ENCODE results near the gene CCDC149.
"Not testable (repeated sequence)": the region's sequence is repeated elsewhere in the genome, so short reads cannot be mapped to it uniquely, and the experiment has no call there.

CCDC149 gene

DNA sequence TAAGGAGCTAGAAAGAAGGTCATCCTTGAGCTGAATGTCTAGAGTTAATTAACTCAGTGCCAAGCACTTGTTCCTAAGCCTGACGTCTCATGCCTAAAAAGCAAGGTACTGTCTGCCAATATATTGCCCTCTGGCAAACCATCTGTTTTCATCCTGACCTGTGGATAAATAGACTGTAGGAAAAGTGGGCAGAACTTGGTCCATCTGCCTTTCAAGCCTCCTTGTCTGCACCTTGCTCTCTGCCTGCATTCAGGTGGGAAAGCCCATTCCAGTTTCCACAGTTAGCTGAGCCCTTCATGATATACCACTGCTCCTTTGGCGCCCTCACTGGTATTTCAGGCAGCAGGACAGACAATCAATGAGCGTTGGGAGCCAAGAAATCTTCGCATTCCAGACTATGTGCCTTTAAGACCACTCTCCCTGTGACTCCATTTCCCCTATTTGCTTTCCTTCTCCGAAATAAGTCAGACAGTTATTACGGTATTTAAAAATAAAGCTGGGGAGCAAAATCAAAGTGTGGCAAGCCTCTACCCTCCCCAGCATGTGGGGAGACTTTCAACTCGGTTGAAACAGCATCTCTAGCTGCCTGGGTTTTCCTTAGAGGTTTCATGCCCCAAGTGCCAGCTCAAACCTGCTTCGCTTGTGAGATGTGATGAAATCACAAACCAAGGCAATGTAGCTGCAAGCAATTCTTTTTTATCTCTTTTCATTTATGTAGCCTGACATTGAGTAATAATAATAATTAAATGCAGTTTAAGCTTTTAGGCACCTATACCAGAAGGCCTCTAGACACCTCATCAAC, 2.5 kb upstream of the CCDC149 start:
- DNase-seq (ENCODE audit: low spot score): no peak

DNA sequence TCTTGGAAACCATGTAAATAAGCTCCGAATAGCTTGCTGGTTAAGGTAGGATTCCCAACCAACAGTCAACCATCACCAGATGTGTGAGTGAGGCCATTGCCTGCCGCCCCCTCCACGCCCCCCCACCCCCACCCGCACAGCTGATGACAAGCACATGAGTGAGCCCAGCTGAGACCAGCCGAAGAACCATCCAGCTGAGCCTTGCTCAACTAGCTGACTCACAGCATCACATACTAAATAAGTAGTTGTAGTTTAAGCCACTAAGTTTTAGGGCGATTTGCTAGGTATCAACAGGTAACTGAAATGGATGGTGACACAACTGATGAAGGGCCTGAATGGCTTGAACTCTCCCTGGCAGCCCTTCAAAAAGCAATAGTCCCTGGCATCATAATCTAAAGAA, 1.6 kb upstream of the CCDC149 start:
- no peak for DNase-seq (ENCODE audit: low spot score)

DNA sequence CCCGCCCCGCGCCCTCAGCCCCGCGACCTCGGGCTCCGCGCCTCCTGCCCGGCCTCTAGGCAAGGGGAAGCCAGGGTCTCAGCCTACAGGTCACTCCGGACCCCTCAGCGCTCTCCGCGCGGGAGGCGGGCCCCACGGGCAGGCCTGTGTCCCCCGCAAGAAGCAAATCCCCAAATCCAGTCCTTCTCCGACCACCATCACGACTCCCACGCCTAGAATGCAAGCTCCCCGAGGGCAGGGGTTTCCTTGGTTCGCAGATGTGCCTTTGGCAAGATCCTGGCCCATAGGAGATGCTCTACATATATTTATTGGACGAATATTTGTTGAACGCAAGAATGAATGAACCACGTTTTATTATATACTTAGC, 260 bp upstream of the CCDC149 start:
- DNase-seq (ENCODE audit: low spot score): no peak

GRCh38 chr4:24910499-24910898, 2.3 kb downstream of the CCDC149 start:
- DNase-seq (ENCODE audit: low spot score): no peak

DNA sequence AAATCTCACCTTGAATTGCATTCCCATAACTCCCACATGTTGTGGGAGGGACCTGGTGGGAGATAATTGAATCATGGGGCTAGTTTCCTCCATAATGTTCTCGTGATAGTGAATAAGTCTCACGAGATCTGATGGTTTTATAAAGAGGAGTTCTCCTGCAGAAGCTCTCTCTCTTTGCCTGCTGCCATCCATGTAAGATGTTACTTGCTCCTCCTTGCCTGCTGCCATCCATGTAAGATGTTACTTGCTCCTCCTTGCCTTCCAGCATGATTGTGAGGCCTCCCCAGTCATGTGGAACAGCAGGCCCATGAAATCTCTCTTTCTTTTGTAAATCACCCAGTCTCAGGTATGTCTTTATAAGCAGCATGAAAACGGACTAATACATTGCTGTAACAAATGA, 3.2 kb downstream of the CCDC149 start:
- DNase-seq (ENCODE audit: low spot score): not testable (repeated sequence)

DNA sequence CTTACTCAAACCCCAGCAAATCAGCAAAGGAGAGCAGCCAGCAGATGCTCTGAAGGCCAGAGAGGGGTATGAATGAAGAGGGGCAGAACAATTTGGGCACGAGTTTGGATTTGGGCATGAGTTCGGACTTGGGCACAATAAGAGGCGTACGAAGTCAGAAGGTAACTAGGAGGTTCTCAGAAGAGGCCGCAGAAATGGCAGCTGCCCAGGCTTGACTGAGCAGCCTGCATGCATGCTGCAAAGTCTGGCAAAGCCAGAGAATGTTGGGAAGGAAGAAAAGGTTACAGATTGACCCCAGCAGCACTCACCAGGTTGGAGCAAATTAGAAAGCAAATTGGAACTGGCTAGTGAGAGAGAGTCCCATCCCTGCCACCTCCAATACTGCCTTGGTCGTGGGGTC, 15.2 kb downstream of the CCDC149 start:
- DNase-seq (ENCODE audit: low spot score): no peak

GRCh38 chr4:24896977-24897376, 15.9 kb downstream of the CCDC149 start:
- DNase-seq (ENCODE audit: low spot score): no peak

- no peak for DNase-seq (ENCODE audit: low spot score)
Measured at GRCh38 chr4:24896056-24896455, 16.8 kb downstream of the CCDC149 start.

GRCh38 chr4:24895461-24895860, 17.4 kb downstream of the CCDC149 start:
- DNase-seq (ENCODE audit: low spot score): no peak

DNA sequence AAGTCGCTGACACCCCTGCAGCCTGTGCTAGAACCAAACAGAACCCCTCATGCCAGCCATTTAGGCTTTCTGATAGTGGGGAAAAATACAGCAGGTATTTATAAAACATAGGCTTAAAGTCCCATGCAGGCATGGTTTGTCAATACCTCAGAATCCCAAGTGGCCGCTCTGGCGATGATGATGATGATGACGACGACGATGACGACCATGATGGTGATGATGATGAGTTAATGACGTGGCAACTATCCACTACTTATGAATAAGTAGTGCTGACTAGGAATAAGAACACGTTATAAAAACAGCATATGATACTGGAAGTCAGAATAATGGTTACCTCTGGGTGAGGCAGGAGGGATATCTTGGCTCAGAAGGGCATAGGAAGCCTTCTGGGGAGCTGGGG, 18.0 kb downstream of the CCDC149 start:
- no peak for DNase-seq (ENCODE audit: low spot score)

- DNase-seq (ENCODE audit: low spot score): no peak
Measured at GRCh38 chr4:24894243-24894642, 18.6 kb downstream of the CCDC149 start.

DNA sequence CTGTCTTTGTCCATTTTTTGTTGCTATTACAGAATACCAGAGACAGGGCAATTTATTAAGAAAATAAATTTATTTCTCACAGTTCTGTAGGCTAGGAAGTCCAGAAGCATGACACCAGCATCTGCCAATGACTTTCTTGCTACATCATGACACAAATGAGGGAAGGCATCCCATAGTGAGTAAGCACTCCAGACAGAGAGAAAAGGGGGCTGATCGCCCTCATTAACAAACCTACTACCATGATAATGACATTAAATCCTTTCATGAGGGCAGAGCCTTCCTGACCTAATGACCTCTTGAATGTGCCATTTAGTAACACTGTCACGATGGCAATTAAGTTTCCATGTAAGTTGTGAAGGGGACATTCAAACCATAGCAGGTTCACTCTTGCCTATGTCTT, 20.1 kb downstream of the CCDC149 start:
- no peak for DNase-seq (ENCODE audit: low spot score)

DNA sequence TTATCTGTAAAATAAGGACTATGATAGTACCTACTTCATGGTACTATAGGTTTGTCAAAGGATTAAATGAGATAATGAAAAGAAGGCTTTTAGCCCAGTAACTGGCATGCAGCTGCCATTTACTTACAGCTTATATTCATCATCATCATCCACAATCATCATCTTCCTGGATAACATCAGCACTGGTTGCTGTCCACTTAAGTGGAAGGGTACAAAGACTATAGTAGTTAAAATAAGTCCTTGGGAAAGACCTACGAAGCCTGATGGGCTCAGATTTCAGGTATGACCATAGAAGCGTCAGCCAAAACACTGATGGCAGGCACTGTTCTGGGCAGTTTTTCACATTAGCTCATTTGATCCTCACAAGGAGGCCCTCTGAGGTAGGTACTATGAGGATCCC, 20.6 kb downstream of the CCDC149 start:
- DNase-seq (ENCODE audit: low spot score): no peak

DNA sequence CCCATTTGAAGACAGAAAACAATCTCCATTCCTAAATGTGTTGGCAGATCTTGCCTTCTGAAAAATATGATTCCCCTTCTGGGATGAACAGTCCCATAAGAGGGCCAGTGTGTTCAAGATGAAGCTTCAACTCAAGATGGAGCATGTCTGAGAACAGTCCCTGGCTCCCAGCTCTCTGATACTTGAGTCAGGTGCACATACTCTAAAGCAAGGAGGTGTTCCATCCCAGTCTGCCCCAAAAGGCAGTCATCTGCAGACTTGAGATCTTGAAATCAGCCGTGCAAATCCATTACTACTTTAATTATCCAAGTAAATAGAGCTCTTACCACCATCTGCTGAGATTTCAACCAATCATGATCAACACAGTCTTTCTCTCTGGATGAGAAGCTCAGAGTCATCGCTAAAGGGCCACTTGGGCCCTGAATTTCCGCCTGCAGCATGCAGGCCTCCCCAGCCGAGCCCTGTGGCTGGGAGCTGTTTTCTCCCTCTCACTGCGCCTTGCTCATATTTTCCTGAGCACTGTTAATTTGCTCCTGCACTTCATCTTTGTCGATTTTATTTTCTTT, 22.2 kb downstream of the CCDC149 start:
- DNase-seq (ENCODE audit: low spot score): no peak

DNA sequence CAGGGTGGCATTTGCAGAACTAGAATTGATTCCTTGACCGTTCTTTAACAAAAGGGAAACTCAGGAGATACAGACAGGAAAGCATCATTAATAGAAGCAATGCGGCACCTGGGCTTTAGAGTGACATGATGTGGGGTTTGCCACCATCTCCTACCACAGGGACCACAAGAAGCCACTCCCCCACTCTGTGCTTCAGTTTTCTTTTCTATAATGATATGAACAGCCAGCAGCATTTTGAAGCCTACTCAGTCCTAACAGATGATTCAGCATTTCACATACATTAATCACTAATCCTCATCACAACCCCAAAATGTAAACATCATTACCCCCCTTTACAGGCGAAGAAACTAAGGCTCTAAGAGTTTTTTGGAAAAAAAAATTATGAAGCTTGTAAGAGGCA, 22.9 kb downstream of the CCDC149 start:
- no peak for DNase-seq (ENCODE audit: low spot score)

DNA sequence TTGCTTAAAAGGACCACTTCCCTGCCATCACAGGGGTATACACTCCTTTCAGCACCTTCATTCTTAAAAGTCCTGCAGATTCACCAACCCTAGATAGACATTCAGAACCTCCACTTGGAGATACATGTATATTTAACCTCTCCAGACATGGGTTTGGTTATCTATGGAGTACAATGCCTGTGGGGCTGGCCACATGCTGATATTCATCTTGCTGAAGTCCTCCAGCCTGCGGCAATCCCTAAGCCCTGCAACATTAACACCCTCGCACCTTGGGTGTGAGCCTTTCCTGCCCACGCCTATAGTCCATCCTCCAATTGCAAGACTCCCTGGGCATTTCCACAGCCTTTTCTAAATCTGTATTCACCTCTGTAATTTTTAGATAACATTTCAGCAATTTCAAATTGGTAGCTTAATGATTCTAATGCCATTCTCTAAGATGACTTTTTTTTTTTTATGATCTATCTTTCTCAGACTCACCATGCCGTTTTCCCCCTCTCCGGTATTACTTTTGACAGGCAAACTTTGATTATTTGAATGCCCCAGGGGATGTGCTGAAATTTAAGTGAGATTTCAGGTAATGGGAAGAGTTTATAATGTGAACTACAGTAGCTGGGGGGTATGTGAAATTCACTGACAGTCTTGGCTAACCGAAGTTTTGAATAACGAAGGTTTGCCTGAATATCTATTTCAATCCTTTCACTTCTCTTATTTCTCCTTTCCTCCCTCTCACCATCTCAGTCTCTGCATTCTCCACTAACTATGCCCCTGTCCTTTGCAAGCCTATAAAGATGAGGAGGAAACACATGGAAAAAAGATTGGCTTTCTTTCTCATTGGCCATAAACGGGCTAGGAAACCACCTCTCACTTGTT, 24.1 kb downstream of the CCDC149 start:
- no peak for DNase-seq (ENCODE audit: low spot score)

- no peak for DNase-seq (ENCODE audit: low spot score)
Measured at GRCh38 chr4:24887881-24888430, 24.9 kb downstream of the CCDC149 start.

GRCh38 chr4:24886596-24886995, 26.2 kb downstream of the CCDC149 start:
- DNase-seq (ENCODE audit: low spot score): no peak

GRCh38 chr4:24885342-24885741, 27.5 kb downstream of the CCDC149 start:
- no peak for DNase-seq (ENCODE audit: low spot score)

DNA sequence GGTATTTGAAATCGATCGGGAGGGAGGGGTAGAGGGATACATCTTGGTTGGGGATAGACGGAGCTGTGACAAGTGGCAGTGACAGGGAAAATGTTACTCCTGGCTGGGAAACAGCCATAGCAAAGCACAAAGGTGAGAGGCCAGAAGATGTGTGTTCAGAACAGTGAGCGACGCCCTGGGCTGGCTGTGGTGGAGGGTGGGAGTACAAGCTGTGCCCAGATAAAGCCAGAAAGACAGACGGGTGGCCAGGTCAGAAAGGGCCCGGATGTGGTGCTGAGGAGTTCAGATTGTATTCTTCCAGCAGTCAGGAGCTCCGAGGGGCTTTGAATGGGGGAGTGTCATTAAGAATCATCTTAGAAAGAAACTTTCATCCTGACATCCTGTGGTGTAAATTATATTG, 27.9 kb downstream of the CCDC149 start:
- no peak for DNase-seq (ENCODE audit: low spot score)

DNA sequence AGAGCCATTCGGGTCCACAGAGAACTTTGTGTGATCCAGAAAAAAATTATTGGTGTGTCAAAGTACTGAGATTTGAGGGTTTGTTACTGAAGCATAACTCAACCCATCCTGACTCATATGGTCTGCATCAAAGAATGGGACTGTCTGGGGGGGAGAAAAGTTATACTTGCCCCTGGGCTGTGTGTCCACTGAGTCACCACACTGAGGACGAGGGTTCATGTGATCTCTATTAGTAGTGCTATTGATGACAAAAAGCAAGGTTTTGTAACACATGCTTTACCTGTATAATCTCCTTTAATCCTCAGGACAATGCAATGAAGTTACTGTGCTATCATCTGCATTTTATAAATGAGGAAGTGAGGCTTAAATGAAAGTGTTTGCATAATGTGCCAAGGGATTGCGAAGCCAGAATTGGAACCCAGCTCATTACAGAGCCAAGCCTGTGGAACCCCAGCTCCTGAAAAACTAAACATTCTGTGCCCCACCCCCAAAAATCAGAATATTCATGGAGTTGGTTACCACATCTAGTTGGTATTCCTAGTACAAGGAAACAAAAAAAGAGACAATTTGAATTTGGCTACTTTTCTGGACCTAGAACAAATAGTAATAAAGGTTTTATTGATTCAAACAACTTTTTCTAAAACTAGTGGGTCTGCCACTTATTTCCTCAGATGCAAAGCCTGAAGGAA, 31.2 kb downstream of the CCDC149 start:
- DNase-seq (ENCODE audit: low spot score): no peak

GRCh38 chr4:24880186-24880585, 32.7 kb downstream of the CCDC149 start:
- DNase-seq (ENCODE audit: low spot score): no peak
